ENCODE results near the gene VIL1. TPM values are rescaled to one million over a fixed set of nuclear protein-coding genes. Genes with fewer than 3 reads are reported as not detected.

VIL1 gene
- total and polyA plus RNA-seq, 2 of the 8 experiments (the other 6 are each of a cell fraction or from before 2014, with no cell fraction given) = 6.2 to 7.0 TPM

- TF ChIP-seq SRF (IDR thresholded peaks at IDR 0.05; ENCODE audit: low read depth, low read length) (no peak), CREB1 (IDR thresholded peaks at IDR 0.05) (no peak), SP4 (IDR thresholded peaks at IDR 0.05; ENCODE audit: low read length) (no peak), JUN (IDR thresholded peaks at IDR 0.05; ENCODE audit: low read depth, low read length) (no peak), SAP30 (IDR thresholded peaks at IDR 0.05; ENCODE audit: insufficient read depth, insufficient replicate concordance, low read length) (no peak), GABPA (IDR thresholded peaks at IDR 0.05; ENCODE audit: borderline replicate concordance, insufficient read depth, low read length) (no peak), KDM4A (IDR thresholded peaks at IDR 0.05; ENCODE audit: low read depth, low read length, severe bottlenecking) (no peak)
Observed at GRCh38 chr2:218395090-218395444, 23.9 kb upstream of the VIL1 start (continued).
